AG10803 (cell line): ENCODE results near the gene IL1RAPL2.

Experiments used
- DNase-seq: peaks from one replicate; pipeline ENCODE4 v3.0.0; 2010; ENCODE audit warnings: low read depth
- H3K4me3 ChIP-seq: 2 replicates; pipeline ENCODE4 v1.5.1; 2011; ENCODE audit warnings: mild to moderate bottlenecking, low read length, control low read depth
- TF ChIP-seq, protein P1 (sequence below): conservative IDR thresholded peaks from 2 replicates; pipeline ENCODE4 v1.5.1; 2011; ENCODE audit warnings: mild to moderate bottlenecking, low read length, control low read depth, inconsistent platforms

The IL1RAPL2 gene

DNA sequence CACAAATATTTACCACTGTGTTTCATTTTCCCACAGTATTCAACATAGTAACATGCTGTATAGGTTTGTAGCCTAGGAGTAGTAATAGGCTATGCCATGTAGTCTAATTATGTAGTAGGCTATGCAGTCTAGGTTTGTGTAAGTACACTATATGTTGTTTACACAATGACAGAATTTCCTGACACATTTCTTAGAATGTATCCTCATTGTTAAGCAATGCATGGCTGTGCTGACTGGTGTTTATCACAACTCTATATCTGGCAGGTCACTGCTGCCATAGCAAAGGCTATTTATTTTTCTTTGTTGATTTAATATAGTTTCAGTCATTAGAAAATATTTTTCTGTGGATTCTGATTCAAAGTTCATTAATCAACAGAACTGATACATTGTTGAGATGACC, 762.8 kb downstream of the IL1RAPL2 start:
- TF ChIP-seq, protein P1, sequence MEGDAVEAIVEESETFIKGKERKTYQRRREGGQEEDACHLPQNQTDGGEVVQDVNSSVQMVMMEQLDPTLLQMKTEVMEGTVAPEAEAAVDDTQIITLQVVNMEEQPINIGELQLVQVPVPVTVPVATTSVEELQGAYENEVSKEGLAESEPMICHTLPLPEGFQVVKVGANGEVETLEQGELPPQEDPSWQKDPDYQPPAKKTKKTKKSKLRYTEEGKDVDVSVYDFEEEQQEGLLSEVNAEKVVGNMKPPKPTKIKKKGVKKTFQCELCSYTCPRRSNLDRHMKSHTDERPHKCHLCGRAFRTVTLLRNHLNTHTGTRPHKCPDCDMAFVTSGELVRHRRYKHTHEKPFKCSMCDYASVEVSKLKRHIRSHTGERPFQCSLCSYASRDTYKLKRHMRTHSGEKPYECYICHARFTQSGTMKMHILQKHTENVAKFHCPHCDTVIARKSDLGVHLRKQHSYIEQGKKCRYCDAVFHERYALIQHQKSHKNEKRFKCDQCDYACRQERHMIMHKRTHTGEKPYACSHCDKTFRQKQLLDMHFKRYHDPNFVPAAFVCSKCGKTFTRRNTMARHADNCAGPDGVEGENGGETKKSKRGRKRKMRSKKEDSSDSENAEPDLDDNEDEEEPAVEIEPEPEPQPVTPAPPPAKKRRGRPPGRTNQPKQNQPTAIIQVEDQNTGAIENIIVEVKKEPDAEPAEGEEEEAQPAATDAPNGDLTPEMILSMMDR: no peak
- H3K4me3 ChIP-seq: no peak overlapping the region
- no peak for DNase-seq

GRCh38 chrX:105331244-105331643, 765.2 kb downstream of the IL1RAPL2 start:
- DNase-seq: peak; percentile 9
- TF ChIP-seq, protein P1: no peak
- no peak overlapping the region for H3K4me3 ChIP-seq

DNA sequence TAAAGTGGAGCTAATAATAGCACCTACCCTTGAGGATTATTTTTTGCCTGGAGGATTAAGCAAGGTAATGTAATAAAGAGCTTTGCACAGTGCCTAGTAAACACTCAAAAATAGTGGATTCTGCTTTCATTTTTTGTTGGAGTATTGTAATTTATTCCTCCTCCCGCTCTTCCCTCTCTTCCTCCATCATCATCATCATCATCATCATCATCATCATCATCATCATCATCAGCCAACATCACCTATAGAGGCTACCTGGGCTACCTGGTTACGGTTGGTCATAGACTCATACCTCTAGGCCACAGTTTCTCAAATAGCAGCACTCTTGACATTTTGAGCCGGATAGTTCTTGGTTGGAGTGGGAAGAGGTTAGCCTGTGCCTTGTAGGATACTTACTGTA, 781.4 kb downstream of the IL1RAPL2 start:
- TF ChIP-seq, protein P1: no peak
- no peak for DNase-seq
- H3K4me3 ChIP-seq: no peak overlapping the region

GRCh38 chrX:105349476-105349875, 783.5 kb downstream of the IL1RAPL2 start:
- no peak overlapping the region for H3K4me3 ChIP-seq

DNA sequence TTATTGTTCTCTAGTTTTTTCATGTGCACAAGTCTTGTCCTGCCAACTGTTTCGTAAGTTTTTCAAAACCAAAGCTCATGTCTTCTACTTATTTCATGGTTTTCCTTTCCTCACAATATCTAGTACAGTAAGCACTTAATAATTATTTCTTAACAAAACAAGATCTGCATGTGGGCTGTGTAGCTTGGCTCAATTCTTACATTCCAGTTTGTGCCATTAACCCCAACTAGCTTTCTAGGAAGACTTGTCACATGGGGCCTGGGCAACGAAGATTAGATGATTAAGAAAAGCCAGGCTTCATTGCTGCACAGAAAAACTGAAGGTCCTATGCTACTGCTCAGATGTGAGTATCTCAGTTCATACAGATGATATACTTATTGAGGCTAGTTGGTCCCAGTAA, 809.8 kb downstream of the IL1RAPL2 start:
- no peak overlapping the region for H3K4me3 ChIP-seq
- peak; percentile 5 for DNase-seq
- TF ChIP-seq, protein P1: no peak

More at GRCh38 chrX:105349476-105349875, 783.5 kb downstream of the IL1RAPL2 start:
- peak; percentile 0 for DNase-seq
- TF ChIP-seq, protein P1: no peak

- no peak for DNase-seq
- no peak overlapping the region for H3K4me3 ChIP-seq
- TF ChIP-seq, protein P1: no peak
Observed at GRCh38 chrX:105424729-105425128, 858.7 kb downstream of the IL1RAPL2 start.

- TF ChIP-seq, protein P1: no peak
- DNase-seq: no peak
- H3K4me3 ChIP-seq: no peak overlapping the region
Observed at GRCh38 chrX:105451401-105451800, 885.4 kb downstream of the IL1RAPL2 start.
